ENCODE results near the gene TMA7B. TPM values are rescaled to one million over a fixed set of nuclear protein-coding genes. Genes with fewer than 3 reads are reported as not detected.

The TMA7B gene
- polyA plus RNA-seq = not detected in 2 replicates

GRCh38 chr22:39959640-39960447 lies at the start of gene TMA7B:
TSS of gene TMA7B (plus strand) at chr22:39960397. CDS start at chr22:39964375, 3,978 bp downstream.

GRCh38 chr22:39994566-39995392 lies 34.6 kb downstream of the TMA7B start, which contains the start of gene FAM83F:
TSS of gene FAM83F (plus strand) at chr22:39994954. CDS start at chr22:39995043, 89 bp downstream.

Other genes with a start within 250 kb of the TMA7B start
- not detected in 2 replicates for gene ENTHD1, start 66.6 kb upstream of the TMA7B start, polyA plus RNA-seq
- not detected in 2 replicates for gene GRAP2, start 59.3 kb upstream of the TMA7B start, polyA plus RNA-seq
- gene FAM83F, start 34.6 kb downstream of the TMA7B start, polyA plus RNA-seq = not detected in 2 replicates
- 124 and 162 TPM in 2 replicates for gene TNRC6B, start 217.5 kb downstream of the TMA7B start, polyA plus RNA-seq